Retinal pigment epithelial cell (primary cell): ENCODE measurements around the gene EML2.
"Not testable (repeated sequence)": the region's sequence is repeated elsewhere in the genome, so short reads cannot be mapped to it uniquely, and the experiment has no call there.

ENCODE experiments used
- DNase-seq: peaks from one replicate; pipeline ENCODE4 v3.0.0-alpha.2; 2010; ENCODE audit warnings: low read depth
- H3K4me3 ChIP-seq: 2 replicates; pipeline ENCODE4 v1.5.1; 2011; ENCODE audit warnings: mild to moderate bottlenecking, low read length, control low read depth, moderate library complexity
- CTCF ChIP-seq: conservative IDR thresholded peaks from 2 replicates; pipeline ENCODE4 v1.5.1; 2011; ENCODE audit warnings: low read depth, low read length, control low read depth, inconsistent platforms

EML2 gene

GRCh38 chr19:45638930-45639729 is at the start of gene EML2:
Gene EML2 (minus strand): TSS chr19:45639397. CDS start chr19:45639376, 21 bp downstream.
- peak within 1 kb of the TSS; percentile 71 for H3K4me3 ChIP-seq
- TF ChIP-seq CTCF, result peak; percentile 40
- DNase-seq, result no peak

- no peak for DNase-seq
- no peak for TF ChIP-seq CTCF
- H3K4me3 ChIP-seq, result no peak overlapping the region
Observed at GRCh38 chr19:45687599-45687998, 48.4 kb upstream of the EML2 start.

GRCh38 chr19:45685045-45685444 is 45.8 kb upstream of the EML2 start:
- not testable (repeated sequence) for DNase-seq, H3K4me3 ChIP-seq

GRCh38 chr19:45682908-45683307 is 43.7 kb upstream of the EML2 start:
- no peak for TF ChIP-seq CTCF
- DNase-seq, result no peak
- no peak overlapping the region for H3K4me3 ChIP-seq

GRCh38 chr19:45682117-45682516 is 42.9 kb upstream of the EML2 start:
- no peak for DNase-seq
- H3K4me3 ChIP-seq, result no peak overlapping the region
- TF ChIP-seq CTCF, result no peak

- TF ChIP-seq CTCF, result peak; percentile 84
- peak; percentile 58 for DNase-seq
Observed at GRCh38 chr19:45681391-45682015, 42.3 kb upstream of the EML2 start.

GRCh38 chr19:45677351-45678230 is 38.4 kb upstream of the EML2 start:
- TF ChIP-seq CTCF, result peak; percentile 51
- peak overlapping the region; percentile 48 for H3K4me3 ChIP-seq
- DNase-seq, result peak; percentile 92

More at GRCh38 chr19:45681391-45682015, 42.3 kb upstream of the EML2 start:
- H3K4me3 ChIP-seq, result peak overlapping the region; percentile 35
